ENCODE results near the gene TIGD6. TPM values are rescaled to one million over a fixed set of nuclear protein-coding genes. Genes with fewer than 3 reads are reported as not detected.

Gene TIGD6
- total and polyA plus RNA-seq, 2 of the 4 experiments (the other 2 are of a cell fraction), result 5.8 to 6.6 TPM

GRCh38 chr5:149948993-149949392 lies 51.5 kb downstream of the TIGD6 start:
- in situ Hi-C loops (cut with MboI; ENCODE audit: low sequenced_read_pairs), result no loop called here
- H3K56ac ChIP-seq (ENCODE audit: extremely low read depth, insufficient read depth, low read length), result no peak overlapping the region
- H2BK120ac ChIP-seq (ENCODE audit: low read depth, low read length), result no peak overlapping the region
- no peak overlapping the region for H2BK15ac ChIP-seq (ENCODE audit: low read depth, low read length)
- no peaks in the 10 kb centered on the region for H3K9me3 ChIP-seq (ENCODE audit: control insufficient read depth, insufficient read depth, low read length)
- H3K18ac ChIP-seq (ENCODE audit: low read depth, low read length), result no peak overlapping the region
- ATAC-seq (ENCODE audit: low read depth) (no peak), DNase-seq (no peak)
- dilution Hi-C loops (cut with HindIII; ENCODE audit: low sequenced_read_pairs, unreplicated experiment), result no loop called here
- no peak overlapping the region for H3K9ac ChIP-seq (ENCODE audit: low read depth, low read length)
- H2AK5ac ChIP-seq (ENCODE audit: low read depth, low read length), result no peak overlapping the region
- no peak overlapping the region for H3K4me3 ChIP-seq (ENCODE audit: insufficient read depth, low read depth, low read length)
- no peak overlapping the region for H3K4ac ChIP-seq (ENCODE audit: low read depth, low read length)
- peaks cover 36% of the 10 kb centered on the region for H3K27me3 ChIP-seq (ENCODE audit: control insufficient read depth, insufficient read depth, low read length)
- no TSS peak for BruUV-seq (replicated peaks)
- no peaks in the 10 kb centered on the region for H3K9me1 ChIP-seq (ENCODE audit: insufficient read depth, low read length)
- H2BK20ac ChIP-seq (ENCODE audit: low read depth, low read length), result no peak overlapping the region
- 79% methylated on average over 2 of the region's 5 CpGs; no CpG with 5 or more reads in 1 of the 2 experiments for WGBS, 2 experiments (ENCODE audit: extremely low coverage in 2 of 2, insufficient read length in 1 of 2)
- no peak overlapping the region for H3K27ac ChIP-seq (ENCODE audit: insufficient read depth, low read length)
- H4K91ac ChIP-seq (ENCODE audit: insufficient read depth, low read depth, low read length), result no peak overlapping the region
- H4K5ac ChIP-seq (ENCODE audit: low read depth, low read length), result no peak overlapping the region
- H3K36me3 ChIP-seq (ENCODE audit: control insufficient read depth, insufficient read depth, low read length), result no peaks in the 10 kb centered on the region
- H3K79me1 ChIP-seq (ENCODE audit: low read depth in 1 of 2, low read length in 2 of 2), result no peaks in the 10 kb centered on the region
- CTCF ChIA-PET, result interaction anchor here (0.5 kb wide), 1 partner anchor 262 kb away, joined by 3 read pairs; no protein-coding TSS in a partner anchor
- H4K20me1 ChIP-seq (ENCODE audit: insufficient read depth, low read length), result no peaks in the 10 kb centered on the region
- no peak overlapping the region for H2BK5ac ChIP-seq (ENCODE audit: low read depth, low read length, poor library complexity, severe bottlenecking)
- no peaks in the 10 kb centered on the region for H3K4me1 ChIP-seq (ENCODE audit: control insufficient read depth, insufficient read depth, low read length)
- no peak overlapping the region for H3K23ac ChIP-seq (ENCODE audit: low read depth, low read length)
- POLR2A ChIA-PET (ENCODE audit: unreplicated experiment), result no interaction called here
- no peak overlapping the region for H3K4me2 ChIP-seq (ENCODE audit: low read depth, low read length)
- no peak overlapping the region for H4K8ac ChIP-seq (ENCODE audit: low read depth in 2 of 2, low read length in 2 of 2)
- no peak overlapping the region for H2AFZ ChIP-seq (replicated peaks; ENCODE audit: low read length, poor library complexity)
- intact Hi-C loops (cut with micrococcal nuclease), result no loop called here
- H2AK9ac ChIP-seq (replicated peaks; ENCODE audit: low read depth, low read length, poor library complexity), result no peak overlapping the region
- TF ChIP-seq CHD1 (IDR thresholded peaks at IDR 0.05; ENCODE audit: low read depth, low read length), result no peak
- TF ChIP-seq SMC3 (IDR thresholded peaks at IDR 0.05; ENCODE audit: low read depth, low read length), result no peak
- TF ChIP-seq POLR2A (IDR thresholded peaks at IDR 0.05; ENCODE audit: low read depth, low read length), result no peak
- TF ChIP-seq ELK1 (IDR thresholded peaks at IDR 0.05; ENCODE audit: borderline replicate concordance, low read depth, low read length), result no peak
- no peak for TF ChIP-seq MXI1 (IDR thresholded peaks at IDR 0.05; ENCODE audit: borderline replicate concordance, low read depth, low read length)
- TF ChIP-seq BHLHE40 (IDR thresholded peaks at IDR 0.05; ENCODE audit: low read depth, low read length), result no peak
- TF ChIP-seq MAZ (IDR thresholded peaks at IDR 0.05; ENCODE audit: borderline replicate concordance, low read depth, low read length), result no peak
- TF ChIP-seq RAD21 (IDR thresholded peaks at IDR 0.05; ENCODE audit: low read length), result no peak
- no peak for TF ChIP-seq USF2 (IDR thresholded peaks at IDR 0.05; ENCODE audit: low read depth, low read length)
- TF ChIP-seq FOS (IDR thresholded peaks at IDR 0.05; ENCODE audit: low read depth, low read length), result no peak
- TF ChIP-seq CEBPB (IDR thresholded peaks at IDR 0.05; ENCODE audit: low read depth, low read length), result no peak
- no peak for TF ChIP-seq MAFK (IDR thresholded peaks at IDR 0.05; ENCODE audit: low read depth, low read length)
- TF ChIP-seq RCOR1 (IDR thresholded peaks at IDR 0.05; ENCODE audit: insufficient replicate concordance, low read length), result no peak
- no peak for TF ChIP-seq CTCF (conservative IDR thresholded peaks at IDR 0.05; ENCODE audit: low read depth, low read length)
- no peak overlapping the region for H3K14ac ChIP-seq (replicated peaks; ENCODE audit: low read depth, low read length)
